IPS DF 4.7 (cell line): Measurements from ENCODE around the gene C19orf33.
"Not testable (repeated sequence)": the region's sequence is repeated elsewhere in the genome, so short reads cannot be mapped to it uniquely, and the experiment has no call there.

ENCODE experiments used
- DNase-seq: peaks from one replicate; pipeline ENCODE4 v3.0.0-alpha.2; 2013; ENCODE audit warnings: low spot score; ENCODE audit errors: extremely low read depth

Gene C19orf33

GRCh38 chr19:38337360-38337653 is 33.3 kb downstream of the C19orf33 start:
- no peak for DNase-seq

- not testable (repeated sequence) for DNase-seq
These were observed 35.0 kb downstream of the C19orf33 start for GRCh38 chr19:38339011-38339410.

- DNase-seq, result no peak
These were observed 36.9 kb downstream of the C19orf33 start for GRCh38 chr19:38340927-38341326.

GRCh38 chr19:38346837-38347236 is 42.8 kb downstream of the C19orf33 start:
- no peak for DNase-seq

- DNase-seq, result no peak
These were observed 46.8 kb downstream of the C19orf33 start for GRCh38 chr19:38350883-38351282.

- no peak for DNase-seq
These were observed 47.9 kb downstream of the C19orf33 start for GRCh38 chr19:38351865-38352395.

- DNase-seq, result no peak
These were observed 48.6 kb downstream of the C19orf33 start for GRCh38 chr19:38352611-38353010.
